Stimulated activated naive CD8-positive, alpha-beta T cell treated with anti-CD3 and anti-CD28 coated beads, Interleukin-15, amount 100 ng/mL, for 72 hours (primary cell): ENCODE measurements around the gene TESMIN.

Source experiments
- ATAC-seq: fragments of 150-1000 bp; cut with Tn5 transposase; 2 replicates; pipeline ENCODE4 v1.10.0; 2021; ENCODE audit warnings: mild to moderate bottlenecking, moderate library complexity
- DNase-seq, 2 donors: peaks; one replicate each; pipeline ENCODE4 v3.0.0; 2021 to 2022
- H3K27ac Mint-ChIP-seq, 2 donors: one replicate each; pipeline ENCODE4 v1.8.0; 2022; ENCODE audit warnings: mild to moderate bottlenecking in 2 of 2, mixed read lengths in 2 of 2, moderate library complexity in 2 of 2
- H3K27me3 Mint-ChIP-seq: one replicate; pipeline ENCODE4 v1.8.0; 2022; ENCODE audit warnings: mixed read lengths
- H3K4me1 Mint-ChIP-seq: one replicate; pipeline ENCODE4 v1.8.0; 2022; ENCODE audit warnings: mild to moderate bottlenecking, mixed read lengths
- H3K4me3 Mint-ChIP-seq, 2 donors: one replicate each; pipeline ENCODE4 v1.8.0; 2022; ENCODE audit warnings: mild to moderate bottlenecking in 2 of 2, mixed read lengths in 2 of 2, moderate library complexity in 1 of 2
- H3K9me3 Mint-ChIP-seq, 2 donors: one replicate each; pipeline ENCODE4 v1.8.0; 2022; ENCODE audit warnings: mixed read lengths in 2 of 2

Gene TESMIN

GRCh38 chr11:68743539-68743938 lies 7.8 kb downstream of the TESMIN start:
- Mint-ChIP-seq H3K9me3 (no peaks in the 10 kb centered on the region), H3K4me1 (no peaks in the 10 kb centered on the region), H3K27me3 (no peaks in the 10 kb centered on the region), H3K4me3 (no peak overlapping the region), H3K27ac (no peak overlapping the region)
- DNase-seq (no peak), ATAC-seq (no peak)

GRCh38 chr11:68741463-68741862 lies 9.9 kb downstream of the TESMIN start:
- DNase-seq = no peak
- Mint-ChIP-seq H3K9me3 (no peaks in the 10 kb centered on the region), H3K27me3 (no peaks in the 10 kb centered on the region), H3K27ac (peak overlapping the region in 1 of 2 donors; percentile 69), H3K4me3 (no peak overlapping the region), H3K4me1 (no peaks in the 10 kb centered on the region)
- ATAC-seq = no peak

GRCh38 chr11:68735646-68736045 lies 15.7 kb downstream of the TESMIN start:
- Mint-ChIP-seq H3K27me3 (no peaks in the 10 kb centered on the region), H3K27ac (no peak overlapping the region), H3K4me1 (no peaks in the 10 kb centered on the region), H3K9me3 (no peaks in the 10 kb centered on the region), H3K4me3 (no peak overlapping the region)
- ATAC-seq (no peak), DNase-seq (no peak)

DNA sequence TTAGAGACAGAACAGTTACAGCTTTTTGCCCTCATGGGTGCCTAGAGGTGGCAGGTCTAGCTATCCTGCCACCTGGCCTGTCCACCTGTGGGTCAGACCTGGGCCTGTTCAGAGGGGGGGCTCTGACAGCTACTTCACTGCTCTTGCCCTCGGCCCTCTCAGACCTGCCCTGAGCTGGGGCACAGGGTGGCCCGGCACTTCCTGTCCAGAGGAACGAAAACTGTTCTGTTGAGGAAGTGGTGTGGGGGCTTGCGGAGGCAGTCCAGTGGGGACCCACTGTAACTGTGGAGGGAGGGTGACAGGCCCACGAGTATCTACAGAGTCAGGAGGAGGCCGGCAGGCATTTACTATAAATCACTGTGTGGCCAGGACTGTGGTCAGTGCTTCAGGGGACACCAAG lies 16.2 kb downstream of the TESMIN start:
- H3K27ac Mint-ChIP-seq = no peak overlapping the region

GRCh38 chr11:68734111-68734510 lies 17.2 kb downstream of the TESMIN start:
- Mint-ChIP-seq H3K27ac (no peak overlapping the region), H3K27me3 (no peaks in the 10 kb centered on the region), H3K9me3 (no peaks in the 10 kb centered on the region), H3K4me1 (no peaks in the 10 kb centered on the region), H3K4me3 (no peak overlapping the region)
- DNase-seq (no peak), ATAC-seq (no peak)

More for the DNA sequence above, 16.2 kb downstream of the TESMIN start:
- Mint-ChIP-seq H3K4me1 (no peaks in the 10 kb centered on the region), H3K27me3 (no peaks in the 10 kb centered on the region), H3K9me3 (no peaks in the 10 kb centered on the region), H3K4me3 (no peak overlapping the region)
- DNase-seq = no peak
- no peak for ATAC-seq

GRCh38 chr11:68727783-68728182 lies 23.5 kb downstream of the TESMIN start:
- H3K9me3 Mint-ChIP-seq = no peaks in the 10 kb centered on the region
- H3K27ac Mint-ChIP-seq = no peak overlapping the region
- no peaks in the 10 kb centered on the region for H3K4me1 Mint-ChIP-seq
- ATAC-seq (no peak), DNase-seq (no peak)
- no peaks in the 10 kb centered on the region for H3K27me3 Mint-ChIP-seq
- H3K4me3 Mint-ChIP-seq = no peak overlapping the region

GRCh38 chr11:68724293-68724692 lies 27.0 kb downstream of the TESMIN start:
- peaks cover 0 to 10% of the 10 kb centered on the region in 2 donors for H3K9me3 Mint-ChIP-seq
- H3K27ac Mint-ChIP-seq = no peak overlapping the region
- peaks cover 8% of the 10 kb centered on the region for H3K27me3 Mint-ChIP-seq
- H3K4me1 Mint-ChIP-seq = no peaks in the 10 kb centered on the region
- DNase-seq (no peak), ATAC-seq (no peak)
- H3K4me3 Mint-ChIP-seq = no peak overlapping the region

DNA sequence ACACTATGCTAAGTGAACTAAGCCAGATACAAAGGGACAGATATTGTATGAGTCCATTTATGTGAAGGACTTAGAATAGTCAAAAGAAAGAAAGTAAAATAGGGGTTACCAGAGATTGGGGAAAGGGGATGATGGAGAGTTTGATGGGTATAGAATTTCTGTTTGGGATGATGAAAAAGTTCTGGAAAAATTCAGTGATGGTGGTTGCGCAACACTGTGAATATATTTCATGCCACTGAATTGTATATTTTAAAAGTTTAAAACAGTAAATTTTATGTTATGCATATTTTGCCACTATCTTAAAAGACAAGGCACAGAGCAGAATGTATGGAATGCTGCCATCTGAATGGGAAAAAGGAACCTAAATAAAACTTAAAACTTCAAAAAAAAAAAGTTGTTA lies 29.2 kb downstream of the TESMIN start:
- ATAC-seq = no peak
- no peak overlapping the region for H3K27ac Mint-ChIP-seq
- no peak overlapping the region for H3K4me3 Mint-ChIP-seq
- H3K4me1 Mint-ChIP-seq = no peaks in the 10 kb centered on the region
- H3K27me3 Mint-ChIP-seq = peaks cover 8% of the 10 kb centered on the region
- no peak for DNase-seq
- H3K9me3 Mint-ChIP-seq = peaks cover 0 to 16% of the 10 kb centered on the region in 2 donors

- DNase-seq = no peak
- Mint-ChIP-seq H3K27me3 (peaks cover 8% of the 10 kb centered on the region), H3K4me1 (no peaks in the 10 kb centered on the region), H3K27ac (no peak overlapping the region), H3K4me3 (no peak overlapping the region), H3K9me3 (peaks cover 0 to 16% of the 10 kb centered on the region in 2 donors)
- no peak for ATAC-seq
Measured at GRCh38 chr11:68721075-68721474, 30.2 kb downstream of the TESMIN start.

GRCh38 chr11:68715456-68716122 lies 35.7 kb downstream of the TESMIN start:
- DNase-seq (no peak), ATAC-seq (no peak)
- no peak overlapping the region for H3K4me3 Mint-ChIP-seq
- H3K4me1 Mint-ChIP-seq = no peaks in the 10 kb centered on the region
- no peak overlapping the region for H3K27ac Mint-ChIP-seq
- H3K27me3 Mint-ChIP-seq = no peaks in the 10 kb centered on the region
- peaks cover 0 to 16% of the 10 kb centered on the region in 2 donors for H3K9me3 Mint-ChIP-seq

DNA sequence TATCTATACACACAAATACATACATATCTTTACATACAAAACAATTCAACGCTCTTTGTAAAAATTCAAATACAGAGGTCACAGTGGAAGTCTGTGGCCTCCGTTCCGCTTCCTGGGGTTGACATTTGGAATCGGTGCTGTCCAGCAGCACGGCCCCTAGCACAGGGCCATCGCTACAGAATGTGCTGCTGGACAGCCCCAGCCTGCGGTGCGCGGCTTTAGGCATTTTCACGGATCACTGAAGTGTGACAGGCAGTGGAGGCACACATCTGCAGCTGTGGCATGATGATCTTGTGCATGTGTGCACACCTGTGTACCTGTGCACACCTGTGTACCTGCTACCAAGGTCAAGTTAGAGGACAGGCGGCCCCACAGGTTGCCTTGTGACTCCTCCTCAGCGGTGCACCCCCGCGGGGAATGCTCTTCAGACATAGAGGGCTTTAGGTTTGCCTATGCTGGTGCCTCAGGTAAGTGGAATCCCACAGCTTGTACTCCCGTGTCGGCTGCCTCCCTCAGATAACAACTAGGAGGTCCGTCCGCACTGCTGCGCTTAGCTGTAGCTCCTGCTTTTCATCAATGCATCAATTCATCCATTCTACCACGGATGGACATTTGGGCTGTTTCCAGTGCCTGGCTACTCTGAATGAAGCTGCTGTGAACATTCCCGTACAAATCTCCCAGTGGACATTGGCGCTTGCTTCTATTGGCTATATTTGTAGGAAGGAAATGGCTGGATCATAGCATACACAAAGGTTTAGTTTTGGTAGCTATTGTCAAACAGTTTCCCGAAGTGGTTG lies 37.1 kb downstream of the TESMIN start:
- Mint-ChIP-seq H3K4me1 (no peaks in the 10 kb centered on the region), H3K27me3 (no peaks in the 10 kb centered on the region), H3K9me3 (peaks cover 0 to 6% of the 10 kb centered on the region in 2 donors), H3K27ac (no peak overlapping the region), H3K4me3 (no peak overlapping the region)
- DNase-seq (no peak), ATAC-seq (no peak)

GRCh38 chr11:68711114-68711513 lies 40.2 kb downstream of the TESMIN start:
- Mint-ChIP-seq H3K27me3 (no peaks in the 10 kb centered on the region), H3K9me3 (no peaks in the 10 kb centered on the region), H3K27ac (no peak overlapping the region), H3K4me3 (no peak overlapping the region), H3K4me1 (no peaks in the 10 kb centered on the region)
- ATAC-seq (no peak), DNase-seq (no peak)

DNA sequence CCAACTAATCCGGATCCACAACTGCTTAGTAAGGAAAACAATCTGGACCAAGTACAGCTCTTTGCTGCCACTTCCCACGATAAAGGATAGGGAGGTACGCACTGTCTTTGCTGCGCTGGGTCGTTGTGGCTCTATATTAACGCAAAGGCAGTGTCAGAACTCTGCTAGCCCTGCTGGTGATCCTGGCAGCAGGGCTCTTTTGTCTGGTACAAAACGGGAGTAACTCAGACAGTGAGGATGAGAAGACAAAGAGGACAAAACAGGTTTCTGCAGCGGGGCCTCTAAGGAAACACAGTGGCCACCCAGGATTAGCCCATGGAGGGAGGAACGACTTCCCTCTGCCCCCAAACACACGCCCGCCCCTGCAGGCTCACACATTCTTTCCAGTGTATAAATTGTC lies 40.9 kb downstream of the TESMIN start:
- ATAC-seq = no peak
- Mint-ChIP-seq H3K4me3 (no peak overlapping the region), H3K9me3 (no peaks in the 10 kb centered on the region), H3K27ac (no peak overlapping the region), H3K4me1 (no peaks in the 10 kb centered on the region), H3K27me3 (no peaks in the 10 kb centered on the region)
- no peak for DNase-seq

- Mint-ChIP-seq H3K27me3 (no peaks in the 10 kb centered on the region), H3K4me1 (no peaks in the 10 kb centered on the region), H3K4me3 (no peak overlapping the region), H3K27ac (no peak overlapping the region), H3K9me3 (no peaks in the 10 kb centered on the region)
- DNase-seq (no peak), ATAC-seq (no peak)
Measured at GRCh38 chr11:68709062-68709461, 42.3 kb downstream of the TESMIN start.

- H3K4me1 Mint-ChIP-seq = no peaks in the 10 kb centered on the region
- H3K27me3 Mint-ChIP-seq = no peaks in the 10 kb centered on the region
- ATAC-seq = no peak
- H3K9me3 Mint-ChIP-seq = no peaks in the 10 kb centered on the region
- H3K4me3 Mint-ChIP-seq = no peak overlapping the region
- H3K27ac Mint-ChIP-seq = no peak overlapping the region
- DNase-seq = no peak
Measured at GRCh38 chr11:68707527-68707926, 43.8 kb downstream of the TESMIN start.

GRCh38 chr11:68704887-68705286 lies 46.4 kb downstream of the TESMIN start:
- DNase-seq (no peak), ATAC-seq (no peak)
- H3K27me3 Mint-ChIP-seq = no peaks in the 10 kb centered on the region

More at GRCh38 chr11:68704887-68705286, 46.4 kb downstream of the TESMIN start:
- Mint-ChIP-seq H3K4me3 (no peak overlapping the region), H3K4me1 (no peaks in the 10 kb centered on the region), H3K9me3 (no peaks in the 10 kb centered on the region), H3K27ac (no peak overlapping the region)
